HG02642 (cell line): ENCODE measurements around the gene FAM167B.

Source experiments
- ATAC-seq: cut with Tn5 transposase; IDR thresholded peaks from one replicate; pipeline ENCODE4 v1.9.1; 2021; ENCODE audit warnings: mild to moderate bottlenecking; ENCODE audit not compliant: unreplicated experiment, poor library complexity

The FAM167B gene

GRCh38 chr1:32246888-32247273 lies at the start of gene FAM167B:
FAM167B (plus strand) TSS chr1:32247222; CDS start chr1:32247422, 200 bp downstream.
- ATAC-seq = no peak

- ATAC-seq = no peak
These were observed 49.2 kb upstream of the FAM167B start for GRCh38 chr1:32197837-32198236.

- no peak for ATAC-seq
These were observed 48.6 kb upstream of the FAM167B start for GRCh38 chr1:32198237-32199042.

- no peak for ATAC-seq
These were observed 47.8 kb upstream of the FAM167B start for GRCh38 chr1:32199043-32199716.

- ATAC-seq = no peak
These were observed 47.3 kb upstream of the FAM167B start for GRCh38 chr1:32199717-32200072.

- ATAC-seq = peak; percentile 22
These were observed 46.6 kb upstream of the FAM167B start, which contains the start of gene CCDC28B for GRCh38 chr1:32200226-32201010. CCDC28B (plus strand) TSS chr1:32200595; CDS start chr1:32201936, 1,341 bp downstream.

- ATAC-seq = peak; percentile 34
These were observed 45.8 kb upstream of the FAM167B start for GRCh38 chr1:32201011-32201855.

GRCh38 chr1:32204943-32205361 lies 42.1 kb upstream of the FAM167B start:
- ATAC-seq = no peak

GRCh38 chr1:32205401-32206370 lies 41.3 kb upstream of the FAM167B start, which contains the start of gene IQCC:
IQCC (plus strand) TSS chr1:32205671; CDS start chr1:32205682, 11 bp downstream.
- ATAC-seq = peak; percentile 59

GRCh38 chr1:32208469-32208868 lies 38.6 kb upstream of the FAM167B start:
- no peak for ATAC-seq

- ATAC-seq = no peak
These were observed 38.1 kb upstream of the FAM167B start, which contains the start of gene DCDC2B for GRCh38 chr1:32208891-32209328. DCDC2B (plus strand) TSS chr1:32209089; CDS start chr1:32209094, 5 bp downstream.

- ATAC-seq = no peak
These were observed 31.2 kb upstream of the FAM167B start for GRCh38 chr1:32215629-32216480.

GRCh38 chr1:32216566-32216965 lies 30.5 kb upstream of the FAM167B start:
- ATAC-seq = no peak

- no peak for ATAC-seq
These were observed 28.0 kb upstream of the FAM167B start for GRCh38 chr1:32219022-32219421.

- no peak for ATAC-seq
These were observed 26.1 kb upstream of the FAM167B start for GRCh38 chr1:32220746-32221580.

GRCh38 chr1:32221581-32221979 lies 25.4 kb upstream of the FAM167B start:
- ATAC-seq = no peak
